GM12878 (cell line): Measurements from ENCODE around the gene DKK3. TPM values are rescaled to one million over a fixed set of nuclear protein-coding genes. Genes with fewer than 3 reads are reported as not detected.

Source experiments
- ATAC-seq: fragments of 200-7000 bp; cut with Tn5 transposase; 3 replicates; pipeline ENCODE4 v1.9.1; 2020; ENCODE audit warnings: mild to moderate bottlenecking, moderate library complexity
- BruUV-seq: library from RNA; stranded (reverse); fragments of 400-500 nt; replicated peaks from 2 replicates; lab custom pipeline; 2021; lab: Mats Ljungman, UMichigan
- CTCF ChIA-PET: fragments of 300-600 bp; sonication (Branson Sonifier 250); formaldehyde crosslinking; extraction: SDS; loops from one replicate; lab custom pipeline; 2021; ENCODE audit warnings: inconsistent platforms; lab: Yijun Ruan, JAX
- POLR2A ChIA-PET: fragments of 350-600 bp; formaldehyde crosslinking; extraction: SDS; loops from one replicate; lab custom pipeline; 2021; ENCODE audit warnings: inconsistent platforms; lab: Charles Lee
- RAD21 ChIA-PET: fragments of 300-600 bp; sonication (Branson Sonifier 250); formaldehyde crosslinking; loops from one replicate; lab custom pipeline; 2023; ENCODE audit warnings: antibody characterized with exemption; ENCODE audit not compliant: unreplicated experiment; lab: Charles Lee
- SMC1A ChIA-PET: fragments of 300-600 bp; sonication (Branson Sonifier 250); formaldehyde crosslinking; loops from one replicate; lab custom pipeline; 2023; ENCODE audit not compliant: unreplicated experiment, uncharacterized antibody; lab: Charles Lee
- DNase-seq: peaks from one replicate; pipeline ENCODE4 v3.0.0-alpha.2; 2011; ENCODE audit warnings: low read depth, low spot score
- FAIRE-seq: peaks from 3 replicates; lab custom pipeline; 2011; peaks lifted over from hg19 to GRCh38; lab: Jason Lieb, UNC
- H2AFZ ChIP-seq: 2 replicates; pipeline ENCODE4 v1.6.0; 2011; ENCODE audit warnings: low read depth, low read length, control low read depth; ENCODE audit not compliant: control insufficient read depth
- H3K27ac ChIP-seq: 2 replicates; pipeline ENCODE4 v1.5.1; 2011; ENCODE audit warnings: control low read depth; ENCODE audit not compliant: control insufficient read depth, insufficient read depth
- H3K27me3 ChIP-seq, 2 experiments: replicated peaks in 1 of 2; 2 replicates each; pipeline versions ENCODE4 v1.6.0 to v1.6.1; 2011; ENCODE audit warnings: low read length in 1 of 2; ENCODE audit not compliant: control insufficient read depth in 2 of 2, insufficient read depth in 2 of 2
- H3K36me3 ChIP-seq, 2 experiments: 2 replicates each; pipeline ENCODE4 v1.5.1; 2011; ENCODE audit warnings: low read length in 1 of 2; ENCODE audit not compliant: control insufficient read depth in 2 of 2, insufficient read depth in 2 of 2
- H3K4me1 ChIP-seq: 2 replicates; pipeline ENCODE4 v1.6.1; 2011; ENCODE audit warnings: mild to moderate bottlenecking, low read length, moderate library complexity, mixed read lengths; ENCODE audit not compliant: control insufficient read depth, insufficient read depth
- H3K4me2 ChIP-seq: 2 replicates; pipeline ENCODE4 v1.6.0; 2011; ENCODE audit warnings: control low read depth; ENCODE audit not compliant: control insufficient read depth, insufficient read depth
- H3K4me3 ChIP-seq: fragments of 200-600 bp; sonication (generic); 2 replicates; pipeline ENCODE4 v1.5.1; 2016
- H3K79me2 ChIP-seq: 2 replicates; pipeline ENCODE4 v1.6.0; 2011; ENCODE audit warnings: low read length; ENCODE audit not compliant: control insufficient read depth, insufficient read depth
- H3K9ac ChIP-seq: 2 replicates; pipeline ENCODE4 v1.8.0; 2011; ENCODE audit warnings: low read length, control low read depth, mixed read lengths; ENCODE audit not compliant: control insufficient read depth, insufficient read depth
- H3K9me3 ChIP-seq: replicated peaks from 3 replicates; pipeline ENCODE4 v1.5.1; 2011; ENCODE audit warnings: mild to moderate bottlenecking, low read length; ENCODE audit not compliant: control insufficient read depth, insufficient read depth
- H4K20me1 ChIP-seq: 2 replicates; pipeline ENCODE4 v1.6.0; 2011; ENCODE audit not compliant: control insufficient read depth, insufficient read depth
- BACH1 ChIP-seq: fragments of 450-650 bp; IDR thresholded peaks from 2 replicates; pipeline ENCODE4 v1.6.1; 2017; ENCODE audit warnings: mild to moderate bottlenecking, borderline replicate concordance
- BCLAF1 ChIP-seq: fragments of 450-650 bp; IDR thresholded peaks from 2 replicates; pipeline ENCODE4 v1.6.1; 2017; ENCODE audit warnings: antibody characterized with exemption, mild to moderate bottlenecking, moderate library complexity
- EED ChIP-seq: sonication (generic); IDR thresholded peaks from 2 replicates; pipeline ENCODE4 v1.6.1; 2016; ENCODE audit warnings: antibody characterized with exemption, low read depth
- FOXM1 ChIP-seq: IDR thresholded peaks from 2 replicates; pipeline ENCODE4 v1.6.1; 2012; ENCODE audit warnings: low read depth, mild to moderate bottlenecking, inconsistent platforms, low read length, moderate library complexity
- GABPA ChIP-seq: IDR thresholded peaks from 2 replicates; pipeline ENCODE4 v1.6.1; 2014; ENCODE audit warnings: antibody characterized with exemption, low read depth, mild to moderate bottlenecking, inconsistent platforms
- PRDM15 ChIP-seq: fragments of 450-650 bp; formaldehyde crosslinking; IDR thresholded peaks from 2 replicates; pipeline ENCODE4 v1.4.0; 2020; ENCODE audit warnings: mild to moderate bottlenecking, moderate library complexity
- RAD21 ChIP-seq: IDR thresholded peaks from 2 replicates; pipeline ENCODE4 v1.6.1; 2011; ENCODE audit warnings: mild to moderate bottlenecking, low read depth, low read length, moderate library complexity; ENCODE audit not compliant: insufficient read depth
- RELB ChIP-seq: fragments of 450-650 bp; IDR thresholded peaks from 2 replicates; pipeline ENCODE4 v1.6.1; 2017; ENCODE audit warnings: low read depth, mild to moderate bottlenecking, moderate library complexity
- RUNX3 ChIP-seq: IDR thresholded peaks from 2 replicates; pipeline ENCODE4 v1.6.1; 2012; ENCODE audit warnings: low read length, inconsistent platforms
- TBL1XR1 ChIP-seq: IDR thresholded peaks from 2 replicates; pipeline ENCODE4 v1.6.1; 2012; ENCODE audit warnings: low read depth, low read length, improper control_type of control experiment
- USF1 ChIP-seq: IDR thresholded peaks from 2 replicates; pipeline ENCODE4 v1.6.1; 2011; ENCODE audit warnings: borderline replicate concordance, low read depth, mild to moderate bottlenecking, moderate library complexity, mixed read lengths, low read length; ENCODE audit not compliant: insufficient read depth; ENCODE audit errors: extremely low read length
- ZBED1 ChIP-seq: IDR thresholded peaks from 2 replicates; pipeline ENCODE4 v1.6.1; 2016; ENCODE audit warnings: borderline replicate concordance
- ZNF217 ChIP-seq: fragments of 450-650 bp; IDR thresholded peaks from 2 replicates; pipeline ENCODE4 v1.6.1; 2017; ENCODE audit warnings: antibody characterized with exemption, mild to moderate bottlenecking
- WGBS: methylation state at CpG from one replicate; pipeline ENCODE4 v1.1.6; 2016; ENCODE audit warnings: low lambda C conversion rate; ENCODE audit not compliant: insufficient replicate concordance, insufficient coverage; ENCODE audit errors: missing lambda C conversion rate; 5-methylcytosine and 5-hydroxymethylcytosine counted together
- in situ Hi-C: fragments of 300-500 bp; cut with MboI; formaldehyde crosslinking; loops from 9 replicates; pipeline ENCODE4 v1.14.3; 2018; ENCODE audit warnings: mixed read lengths
- intact Hi-C: fragments of 100-400 bp; cut with micrococcal nuclease; formaldehyde crosslinking; loops from one replicate; pipeline ENCODE4 v1.14.2; 2022; ENCODE audit not compliant: unreplicated experiment
- polyA plus RNA-seq, 11 experiments: library from polyadenylated mRNA; depleted of rRNA in 4 of 11; unstranded in 6 of 11; stranded (reverse) in 5 of 11; fragments of >200 nt; fragmentation: Nextera tagmentation in 4 of 11; fragmentation: Illumina TruSeq in 1 of 11; extraction: Ambion mirVana in 4 of 11; extraction: Trizol in 1 of 11; gene quantifications; 1 replicate in 1 of 11; 2 replicates in 10 of 11; pipeline versions ENCODE4 v1.2.1 to v1.2.3, GENCODE V29; 2011 to 2016; ENCODE audit warnings: inconsistent platforms in 2 of 11, missing spikeins in 2 of 11, low read depth in 1 of 11
- total RNA-seq, 4 experiments: library from RNA; depleted of rRNA in 3 of 4; stranded (reverse); fragments of >200 nt in 3 of 4; fragmentation: Illumina TruSeq in 1 of 4; extraction: Trizol in 1 of 4; gene quantifications; 2 replicates each; pipeline versions ENCODE4 v1.2.1 to v1.2.3, GENCODE V29; 2013 to 2021

DKK3 gene
- total and polyA plus RNA-seq, 10 of the 15 experiments (the other 5 are each of a cell fraction or from before 2014, with no cell fraction given) = 0.07 to 0.16 (median 0.15) TPM; not detected in 7

- WGBS = 46% methylated on average over 4 of the region's 4 CpGs
- Histone ChIP-seq H3K79me2 (no peaks in the 10 kb centered on the region), H3K27me3 (no peaks in the 10 kb centered on the region), H3K4me3 (no peak overlapping the region), H3K4me2 (no peak overlapping the region), H3K9me3 (no peaks in the 10 kb centered on the region; the same call in 2 of the 3 replicates), H3K36me3 (no peaks in the 10 kb centered on the region), H3K27ac (no peak overlapping the region), H2AFZ (no peak overlapping the region), H3K9ac (no peak overlapping the region), H3K4me1 (no peaks in the 10 kb centered on the region), H4K20me1 (no peaks in the 10 kb centered on the region)
- no TSS peak for BruUV-seq
- ChIA-PET RAD21 (interaction anchor here (1.1 to 5.2 kb wide), 4 partner anchors 10 to 229 kb away, joined by 3 to 23 read pairs (median 4); no protein-coding TSS in a partner anchor), SMC1A (interaction anchor here (0.8 to 1.4 kb wide), 3 partner anchors 69 to 183 kb away, joined by 3 to 6 read pairs (median 3); no protein-coding TSS in a partner anchor), POLR2A (no interaction called here), CTCF (interaction anchor here (1.0 to 8.1 kb wide), 5 partner anchors 146 to 236 kb away, joined by 3 to 59 read pairs (median 5); no protein-coding TSS in a partner anchor)
- ATAC-seq (no peak), DNase-seq (no peak), FAIRE-seq (no peak)
- in situ Hi-C loops = no loop called here
- intact Hi-C loops = no loop called here
- TF ChIP-seq PRDM15 (CRISPR knock-in tag) (no peak), TBL1XR1 (no peak), BCLAF1 (no peak), BACH1 (no peak), RELB (no peak), ZNF217 (no peak), RAD21 (no peak), FOXM1 (no peak), USF1 (no peak), RUNX3 (no peak), ZBED1 (no peak), GABPA (no peak), EED (no peak)
Measured at GRCh38 chr11:12053606-12054361, 45.4 kb upstream of the DKK3 start.
